ENCODE measurements around the gene SUGP2.

Gene SUGP2

GRCh38 chr19:18948075-18948975, 85.0 kb downstream of the SUGP2 start:
- no peak for DNase-seq

GRCh38 chr19:18946918-18947317, 86.4 kb downstream of the SUGP2 start:
- no peak for DNase-seq

GRCh38 chr19:18946335-18946734, 87.0 kb downstream of the SUGP2 start:
- DNase-seq: no peak

GRCh38 chr19:18945297-18945696, 88.0 kb downstream of the SUGP2 start:
- DNase-seq: no peak

GRCh38 chr19:18943465-18943864, 89.9 kb downstream of the SUGP2 start:
- DNase-seq: no peak

- DNase-seq: no peak
Observed at GRCh38 chr19:18942692-18943091, 90.6 kb downstream of the SUGP2 start.

- DNase-seq: no peak
Observed at GRCh38 chr19:18941628-18942354, 91.5 kb downstream of the SUGP2 start.

All from DMS79 (cell line).